IMR-90 (cell line): ENCODE data around the gene ZNF613. TPM values are rescaled to one million over a fixed set of nuclear protein-coding genes. Genes with fewer than 3 reads are reported as not detected.

Experiments used
- ATAC-seq: fragments of 200-7000 bp; cut with Tn5 transposase; 2 replicates; pipeline ENCODE4 v1.9.1; 2020; ENCODE audit warnings: low read depth, mild to moderate bottlenecking, moderate library complexity
- BruUV-seq: library from RNA; stranded (reverse); fragments of 400-500 nt; replicated peaks from 2 replicates; lab custom pipeline; 2021; lab: Mats Ljungman, UMichigan
- CTCF ChIA-PET: fragments of 300-600 bp; formaldehyde crosslinking; extraction: SDS; loops from one replicate; lab custom pipeline; 2021; ENCODE audit warnings: antibody characterized with exemption; lab: Yijun Ruan, JAX
- POLR2A ChIA-PET: fragments of 300-600 bp; sonication (Branson Sonifier 250); formaldehyde crosslinking; loops from one replicate; lab custom pipeline; 2022; ENCODE audit warnings: antibody characterized with exemption; ENCODE audit not compliant: unreplicated experiment; lab: Charles Lee
- DNase-seq: peaks from one replicate; pipeline ENCODE4 v3.0.0; 2013
- H2AFZ ChIP-seq: replicated peaks from 2 replicates; pipeline ENCODE3; 2013; ENCODE audit warnings: low read length, mild to moderate bottlenecking; ENCODE audit not compliant: poor library complexity
- H2AK5ac ChIP-seq: 2 replicates; pipeline ENCODE4 v1.6.1; 2013; ENCODE audit warnings: low read depth, low read length, inconsistent platforms
- H2AK9ac ChIP-seq: replicated peaks from 2 replicates; pipeline ENCODE3; 2013; ENCODE audit warnings: mild to moderate bottlenecking, low read depth, low read length, moderate library complexity; ENCODE audit not compliant: poor library complexity
- H2BK120ac ChIP-seq: 2 replicates; pipeline ENCODE4 v1.6.1; 2013; ENCODE audit warnings: low read depth, low read length, inconsistent platforms
- H2BK15ac ChIP-seq: 3 replicates; pipeline ENCODE4 v1.6.1; 2013; ENCODE audit warnings: low read depth, low read length, inconsistent platforms
- H2BK20ac ChIP-seq: 2 replicates; pipeline ENCODE4 v1.6.1; 2013; ENCODE audit warnings: low read depth, mild to moderate bottlenecking, inconsistent platforms, low read length, moderate library complexity
- H2BK5ac ChIP-seq: 2 replicates; pipeline ENCODE4 v1.6.1; 2013; ENCODE audit warnings: mild to moderate bottlenecking, low read depth, low read length, inconsistent platforms; ENCODE audit not compliant: poor library complexity, severe bottlenecking
- H3K14ac ChIP-seq: replicated peaks from 2 replicates; pipeline ENCODE4 v1.6.1; 2013; ENCODE audit warnings: low read depth, low read length, inconsistent platforms
- H3K18ac ChIP-seq: 2 replicates; pipeline ENCODE4 v1.6.1; 2013; ENCODE audit warnings: low read depth, low read length, control low read depth
- H3K23ac ChIP-seq: 2 replicates; pipeline ENCODE4 v1.6.1; 2013; ENCODE audit warnings: low read depth, low read length, inconsistent platforms
- H3K27ac ChIP-seq: 2 replicates; pipeline ENCODE4 v1.5.1; 2013; ENCODE audit warnings: mild to moderate bottlenecking, control low read depth, low read length; ENCODE audit not compliant: insufficient read depth
- H3K27me3 ChIP-seq: 2 replicates; pipeline ENCODE4 v1.6.1; 2013; ENCODE audit warnings: low read length; ENCODE audit not compliant: control insufficient read depth, insufficient read depth
- H3K36me3 ChIP-seq: 2 replicates; pipeline ENCODE4 v1.6.1; 2013; ENCODE audit warnings: low read length, mixed read lengths; ENCODE audit not compliant: control insufficient read depth, insufficient read depth
- H3K4ac ChIP-seq: 2 replicates; pipeline ENCODE4 v1.6.1; 2013; ENCODE audit warnings: low read depth, low read length, inconsistent platforms
- H3K4me1 ChIP-seq: 2 replicates; pipeline ENCODE4 v1.6.1; 2013; ENCODE audit warnings: low read length, mixed read lengths; ENCODE audit not compliant: control insufficient read depth, insufficient read depth
- H3K4me2 ChIP-seq: 2 replicates; pipeline ENCODE4 v1.6.1; 2013; ENCODE audit warnings: low read depth, mild to moderate bottlenecking, control low read depth, low read length, moderate library complexity
- H3K4me3 ChIP-seq: 2 replicates; pipeline ENCODE4 v1.5.1; 2013; ENCODE audit warnings: low read depth, mild to moderate bottlenecking, control low read depth, low read length, moderate library complexity; ENCODE audit not compliant: insufficient read depth
- H3K56ac ChIP-seq: 2 replicates; pipeline ENCODE4 v1.6.1; 2013; ENCODE audit warnings: low read length, inconsistent platforms; ENCODE audit not compliant: insufficient read depth; ENCODE audit errors: extremely low read depth
- H3K79me1 ChIP-seq, 2 experiments: 2 replicates each; pipeline ENCODE4 v1.6.1; 2013; ENCODE audit warnings: low read length in 2 of 2, inconsistent platforms in 1 of 2, low read depth in 1 of 2
- H3K9ac ChIP-seq: 2 replicates; pipeline ENCODE4 v1.6.1; 2013; ENCODE audit warnings: low read depth, low read length, control low read depth
- H3K9me1 ChIP-seq: 2 replicates; pipeline ENCODE4 v1.6.1; 2013; ENCODE audit warnings: low read length, inconsistent platforms; ENCODE audit not compliant: insufficient read depth
- H3K9me3 ChIP-seq: 2 replicates; pipeline ENCODE4 v1.6.1; 2013; ENCODE audit warnings: low read length; ENCODE audit not compliant: control insufficient read depth, insufficient read depth
- H4K20me1 ChIP-seq: 2 replicates; pipeline ENCODE4 v1.6.1; 2013; ENCODE audit warnings: low read length, inconsistent platforms; ENCODE audit not compliant: insufficient read depth
- H4K5ac ChIP-seq: 2 replicates; pipeline ENCODE4 v1.6.1; 2013; ENCODE audit warnings: mild to moderate bottlenecking, low read depth, low read length, control low read depth
- H4K8ac ChIP-seq, 2 experiments: 2 replicates each; pipeline ENCODE4 v1.6.1; 2013; ENCODE audit warnings: low read depth in 2 of 2, low read length in 2 of 2, control low read depth in 1 of 2, inconsistent platforms in 1 of 2
- H4K91ac ChIP-seq: 2 replicates; pipeline ENCODE4 v1.6.1; 2013; ENCODE audit warnings: low read depth, low read length, inconsistent platforms; ENCODE audit not compliant: insufficient read depth
- CTCF ChIP-seq: conservative IDR thresholded peaks from 2 replicates; pipeline ENCODE4 v1.5.1; 2012; ENCODE audit warnings: mild to moderate bottlenecking, low read depth, low read length, improper control_type of control experiment
- ELK1 ChIP-seq: fragments of 150-350 bp; IDR thresholded peaks from 2 replicates; pipeline ENCODE4 v1.6.1; 2016; ENCODE audit warnings: low read depth, mild to moderate bottlenecking, low read length, moderate library complexity, borderline replicate concordance
- MXI1 ChIP-seq: IDR thresholded peaks from 2 replicates; pipeline ENCODE4 v1.6.1; 2012; ENCODE audit warnings: low read depth, mild to moderate bottlenecking, low read length, moderate library complexity, borderline replicate concordance
- NFE2L2 ChIP-seq: fragments of 150-350 bp; IDR thresholded peaks from 2 replicates; pipeline ENCODE4 v1.6.1; 2016; ENCODE audit warnings: low read depth, mild to moderate bottlenecking, low read length
- RCOR1 ChIP-seq: IDR thresholded peaks from 2 replicates; pipeline ENCODE4 v1.6.1; 2012; ENCODE audit warnings: mild to moderate bottlenecking, low read length, improper control_type of control experiment; ENCODE audit not compliant: insufficient replicate concordance
- RFX5 ChIP-seq: IDR thresholded peaks from 2 replicates; pipeline ENCODE4 v1.8.0; 2012; ENCODE audit warnings: low read depth, mild to moderate bottlenecking, low read length, moderate library complexity
- WGBS, 2 experiments: methylation state at CpG; one replicate each; pipeline versions ENCODE4 v1.1.5 to v1.1.7; 2013; ENCODE audit warnings: missing lambda C conversion rate in 2 of 2; ENCODE audit not compliant: insufficient read length in 1 of 2; ENCODE audit errors: extremely low coverage in 2 of 2; 5-methylcytosine and 5-hydroxymethylcytosine counted together
- dilution Hi-C: fragments of 300-500 bp; cut with HindIII; formaldehyde crosslinking; loops from one replicate; pipeline ENCODE4 v1.14.3; 2018; ENCODE audit warnings: low sequenced_read_pairs; ENCODE audit not compliant: unreplicated experiment
- in situ Hi-C: fragments of 300-500 bp; cut with MboI; formaldehyde crosslinking; loops from 3 replicates; pipeline ENCODE4 v1.14.3; 2019; ENCODE audit warnings: low sequenced_read_pairs, inconsistent platforms, mixed read lengths
- intact Hi-C: fragments of 100-400 bp; cut with micrococcal nuclease; formaldehyde crosslinking; loops from 2 replicates; pipeline ENCODE4 v1.10.0; 2022
- polyA plus RNA-seq, 3 experiments: library from polyadenylated mRNA; depleted of rRNA; stranded (reverse); fragments of >200 nt; gene quantifications; 2 replicates each; pipeline ENCODE4 v1.2.3, GENCODE V29; 2012; ENCODE audit warnings: low replicate concordance in 1 of 3
- total RNA-seq: library from RNA; depleted of rRNA; stranded (reverse); fragments of >200 nt; gene quantifications from 2 replicates; pipeline ENCODE4 v1.2.3, GENCODE V29; 2012

The ZNF613 gene
- total and polyA plus RNA-seq, 2 of the 4 experiments (the other 2 are of a cell fraction) = 3.3 to 10.4 TPM

- no TSS peak for BruUV-seq
- TF ChIP-seq ELK1 (no peak), CTCF (no peak), NFE2L2 (no peak), MXI1 (no peak), RCOR1 (no peak), RFX5 (no peak)
- WGBS, 2 experiments = 95% methylated on average over 4 of the region's 8 CpGs; no CpG with 5 or more reads in 1 of the 2 experiments
- Histone ChIP-seq H2BK5ac (no peak overlapping the region), H3K4ac (no peak overlapping the region), H4K8ac (no peak overlapping the region), H3K27me3 (no peaks in the 10 kb centered on the region), H4K5ac (no peak overlapping the region), H3K23ac (no peak overlapping the region), H3K4me3 (no peak overlapping the region), H2AK5ac (no peak overlapping the region), H3K9me3 (peaks cover 43% of the 10 kb centered on the region), H2AK9ac (no peak overlapping the region), H2BK15ac (no peak overlapping the region), H3K18ac (no peak overlapping the region), H3K79me1 (no peaks in the 10 kb centered on the region), H2AFZ (no peak overlapping the region), H3K9ac (no peak overlapping the region), H3K56ac (no peak overlapping the region), H3K36me3 (no peaks in the 10 kb centered on the region), H4K20me1 (no peaks in the 10 kb centered on the region), H2BK120ac (no peak overlapping the region), H3K9me1 (no peaks in the 10 kb centered on the region), H3K14ac (no peak overlapping the region), H2BK20ac (no peak overlapping the region), H3K4me1 (no peaks in the 10 kb centered on the region), H4K91ac (no peak overlapping the region), H3K27ac (no peak overlapping the region), H3K4me2 (no peak overlapping the region)
- no peak for DNase-seq
- intact Hi-C loops (loop anchor here (10.0 kb wide), 1 partner anchor 313 kb away; no protein-coding TSS in a partner anchor), dilution Hi-C loops (no loop called here), in situ Hi-C loops (no loop called here)
- no peak for ATAC-seq
- POLR2A ChIA-PET = no interaction called here
- CTCF ChIA-PET = no interaction called here
Observed at GRCh38 chr19:51921949-51922348, 5.3 kb upstream of the ZNF613 start.
